ENCODE data around the gene DGKG.

DNA sequence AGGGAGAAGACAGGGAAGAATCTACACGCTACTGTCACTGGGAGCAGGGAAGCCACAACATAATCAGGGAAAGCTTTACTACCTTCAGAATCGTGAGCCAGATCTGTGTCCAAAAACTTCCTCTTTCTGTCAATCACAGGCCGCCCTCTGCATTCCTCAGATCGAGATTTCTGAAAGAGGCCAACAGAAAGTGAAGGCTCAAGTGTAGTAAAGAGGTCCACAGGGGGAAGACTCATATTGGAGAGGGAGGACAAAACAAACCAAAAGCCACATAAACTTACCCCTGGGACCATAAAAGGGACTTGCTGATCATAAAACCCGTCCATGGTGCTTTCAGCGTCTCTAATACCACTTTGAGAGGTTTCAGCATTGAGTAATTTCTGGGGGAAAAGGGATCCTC lies 256.5 kb downstream of the DGKG start:
- TF ChIP-seq, protein P1, sequence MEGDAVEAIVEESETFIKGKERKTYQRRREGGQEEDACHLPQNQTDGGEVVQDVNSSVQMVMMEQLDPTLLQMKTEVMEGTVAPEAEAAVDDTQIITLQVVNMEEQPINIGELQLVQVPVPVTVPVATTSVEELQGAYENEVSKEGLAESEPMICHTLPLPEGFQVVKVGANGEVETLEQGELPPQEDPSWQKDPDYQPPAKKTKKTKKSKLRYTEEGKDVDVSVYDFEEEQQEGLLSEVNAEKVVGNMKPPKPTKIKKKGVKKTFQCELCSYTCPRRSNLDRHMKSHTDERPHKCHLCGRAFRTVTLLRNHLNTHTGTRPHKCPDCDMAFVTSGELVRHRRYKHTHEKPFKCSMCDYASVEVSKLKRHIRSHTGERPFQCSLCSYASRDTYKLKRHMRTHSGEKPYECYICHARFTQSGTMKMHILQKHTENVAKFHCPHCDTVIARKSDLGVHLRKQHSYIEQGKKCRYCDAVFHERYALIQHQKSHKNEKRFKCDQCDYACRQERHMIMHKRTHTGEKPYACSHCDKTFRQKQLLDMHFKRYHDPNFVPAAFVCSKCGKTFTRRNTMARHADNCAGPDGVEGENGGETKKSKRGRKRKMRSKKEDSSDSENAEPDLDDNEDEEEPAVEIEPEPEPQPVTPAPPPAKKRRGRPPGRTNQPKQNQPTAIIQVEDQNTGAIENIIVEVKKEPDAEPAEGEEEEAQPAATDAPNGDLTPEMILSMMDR (IDR thresholded peaks at IDR 0.05; ENCODE audit: low read depth, low read length, missing input control), result no peak
- no peak for TF ChIP-seq HNF4G (IDR thresholded peaks at IDR 0.05)
- TF ChIP-seq FOXA1 (IDR thresholded peaks at IDR 0.05), result no peak
- no peak for TF ChIP-seq YY1 (IDR thresholded peaks at IDR 0.05)
- no peak for TF ChIP-seq ZBTB33 (IDR thresholded peaks at IDR 0.05)
- no peak for TF ChIP-seq SP1 (IDR thresholded peaks at IDR 0.05)
- no peak for TF ChIP-seq MAX (IDR thresholded peaks at IDR 0.05)
- no peak for TF ChIP-seq TAF1 (conservative IDR thresholded peaks at IDR 0.05)
- no peak for TF ChIP-seq RAD21 (IDR thresholded peaks at IDR 0.05)
- TF ChIP-seq JUND (IDR thresholded peaks at IDR 0.05), result no peak
- TF ChIP-seq, protein P2, sequence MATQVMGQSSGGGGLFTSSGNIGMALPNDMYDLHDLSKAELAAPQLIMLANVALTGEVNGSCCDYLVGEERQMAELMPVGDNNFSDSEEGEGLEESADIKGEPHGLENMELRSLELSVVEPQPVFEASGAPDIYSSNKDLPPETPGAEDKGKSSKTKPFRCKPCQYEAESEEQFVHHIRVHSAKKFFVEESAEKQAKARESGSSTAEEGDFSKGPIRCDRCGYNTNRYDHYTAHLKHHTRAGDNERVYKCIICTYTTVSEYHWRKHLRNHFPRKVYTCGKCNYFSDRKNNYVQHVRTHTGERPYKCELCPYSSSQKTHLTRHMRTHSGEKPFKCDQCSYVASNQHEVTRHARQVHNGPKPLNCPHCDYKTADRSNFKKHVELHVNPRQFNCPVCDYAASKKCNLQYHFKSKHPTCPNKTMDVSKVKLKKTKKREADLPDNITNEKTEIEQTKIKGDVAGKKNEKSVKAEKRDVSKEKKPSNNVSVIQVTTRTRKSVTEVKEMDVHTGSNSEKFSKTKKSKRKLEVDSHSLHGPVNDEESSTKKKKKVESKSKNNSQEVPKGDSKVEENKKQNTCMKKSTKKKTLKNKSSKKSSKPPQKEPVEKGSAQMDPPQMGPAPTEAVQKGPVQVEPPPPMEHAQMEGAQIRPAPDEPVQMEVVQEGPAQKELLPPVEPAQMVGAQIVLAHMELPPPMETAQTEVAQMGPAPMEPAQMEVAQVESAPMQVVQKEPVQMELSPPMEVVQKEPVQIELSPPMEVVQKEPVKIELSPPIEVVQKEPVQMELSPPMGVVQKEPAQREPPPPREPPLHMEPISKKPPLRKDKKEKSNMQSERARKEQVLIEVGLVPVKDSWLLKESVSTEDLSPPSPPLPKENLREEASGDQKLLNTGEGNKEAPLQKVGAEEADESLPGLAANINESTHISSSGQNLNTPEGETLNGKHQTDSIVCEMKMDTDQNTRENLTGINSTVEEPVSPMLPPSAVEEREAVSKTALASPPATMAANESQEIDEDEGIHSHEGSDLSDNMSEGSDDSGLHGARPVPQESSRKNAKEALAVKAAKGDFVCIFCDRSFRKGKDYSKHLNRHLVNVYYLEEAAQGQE (IDR thresholded peaks at IDR 0.05), result no peak

Measured in liver (tissue), 3 donors.